Stimulated activated CD4-positive, alpha-beta T cell treated with anti-CD3 and anti-CD28 coated beads, Interleukin-1b, Interleukin-23, amount 100 ng/mL, for 4 hours (primary cell): Measurements from ENCODE around the gene CMSS1.

Experiments used
- DNase-seq, 2 donors: peaks; one replicate each; pipeline ENCODE4 v3.0.0-alpha.2; 2020; ENCODE audit warnings: low read depth in 2 of 2

The CMSS1 gene

DNA sequence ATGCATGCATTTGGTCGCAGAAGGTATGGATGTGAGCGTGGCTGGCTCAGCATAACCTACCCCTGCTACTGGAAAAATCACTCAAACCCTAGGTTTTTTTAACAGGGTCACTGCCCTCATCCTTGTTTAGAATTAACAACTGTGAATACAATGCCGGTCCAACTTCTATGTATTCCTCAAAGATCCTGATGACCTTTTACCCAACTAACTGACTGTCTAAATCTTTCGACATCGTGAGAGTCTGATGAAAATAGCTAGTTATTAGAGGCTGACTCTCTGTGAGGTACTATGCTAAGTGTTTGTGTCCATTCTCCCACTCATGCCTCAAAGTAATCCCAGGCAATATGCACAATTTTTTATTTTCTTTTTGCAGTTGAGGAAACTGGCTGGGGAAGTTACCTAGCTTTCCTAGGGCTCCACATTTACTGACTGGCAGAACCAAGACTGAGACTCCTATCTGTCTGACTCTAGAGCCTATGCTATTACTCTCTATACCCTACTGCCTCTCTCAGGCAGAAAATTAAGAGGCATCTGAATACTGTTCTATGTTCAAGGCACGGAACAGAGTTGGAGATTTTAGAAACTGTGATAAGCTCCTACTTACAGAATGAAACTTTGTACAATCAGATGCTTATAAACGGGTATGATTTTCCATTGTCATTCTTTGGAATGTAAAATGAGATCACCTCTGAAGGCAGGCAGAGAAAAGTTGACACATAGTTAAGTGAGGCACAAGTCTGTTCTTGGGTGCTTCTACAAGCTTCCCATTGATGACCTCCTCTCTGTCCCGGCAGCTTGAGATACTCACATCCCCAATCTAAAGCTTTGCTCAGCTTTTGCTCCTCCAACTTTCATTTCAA, 240.3 kb downstream of the CMSS1 start:
- no peak for DNase-seq

DNA sequence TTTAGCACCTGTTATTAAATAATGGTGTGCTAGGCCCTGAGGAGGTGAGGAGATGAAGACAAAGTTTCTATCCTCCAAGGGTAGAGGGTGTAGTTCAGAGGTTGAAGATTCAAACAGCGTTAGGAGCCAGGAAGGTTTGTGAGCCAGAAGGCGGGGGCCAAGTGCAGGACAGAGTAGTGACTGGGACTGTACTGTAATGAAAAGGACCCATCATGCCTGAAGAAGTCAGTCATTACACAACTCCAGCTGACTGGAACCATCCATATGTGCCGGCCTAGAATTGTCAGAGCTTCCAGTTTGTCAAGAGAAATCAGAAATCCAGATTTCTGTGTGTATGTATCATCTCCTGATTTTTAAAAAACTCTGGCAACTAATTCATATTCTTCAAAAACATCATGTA, 241.8 kb downstream of the CMSS1 start:
- no peak for DNase-seq

DNA sequence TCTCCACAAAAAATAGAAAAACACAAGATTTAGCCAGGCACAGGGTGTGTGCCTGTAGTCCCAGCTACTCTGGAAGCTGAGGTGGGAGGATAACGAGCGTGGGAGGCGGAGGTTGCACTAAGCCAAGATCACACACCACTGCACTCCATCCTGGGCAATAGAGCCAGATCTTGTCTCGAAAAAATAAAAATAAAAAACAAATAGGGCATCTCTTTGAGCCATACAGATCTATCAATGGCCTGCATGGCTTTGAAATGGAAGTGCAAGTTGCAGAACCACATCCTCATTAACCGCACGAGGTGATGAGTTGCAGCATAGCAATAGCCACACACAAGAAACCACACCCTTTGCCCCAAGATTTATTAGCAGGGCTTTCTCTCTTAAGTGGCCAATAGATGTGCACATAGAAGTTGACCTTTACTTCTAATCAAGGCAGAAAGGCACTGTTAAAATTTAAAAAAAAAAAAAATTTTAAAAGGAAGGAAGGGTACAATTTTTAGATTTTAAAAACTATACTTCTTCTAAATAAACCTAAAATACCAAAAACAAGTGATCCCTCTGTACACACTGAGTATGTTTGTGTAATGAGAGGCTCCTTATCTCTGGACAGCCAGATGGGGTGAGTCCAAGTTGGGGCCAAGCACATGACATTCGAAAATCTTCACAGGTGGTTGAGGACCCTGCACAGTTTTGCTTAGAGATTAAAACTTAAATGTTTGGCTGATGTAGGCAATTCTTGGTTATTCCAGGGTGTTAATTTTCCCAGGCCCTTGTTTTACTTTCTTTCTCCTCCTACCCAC, 243.2 kb downstream of the CMSS1 start:
- DNase-seq: no peak

DNA sequence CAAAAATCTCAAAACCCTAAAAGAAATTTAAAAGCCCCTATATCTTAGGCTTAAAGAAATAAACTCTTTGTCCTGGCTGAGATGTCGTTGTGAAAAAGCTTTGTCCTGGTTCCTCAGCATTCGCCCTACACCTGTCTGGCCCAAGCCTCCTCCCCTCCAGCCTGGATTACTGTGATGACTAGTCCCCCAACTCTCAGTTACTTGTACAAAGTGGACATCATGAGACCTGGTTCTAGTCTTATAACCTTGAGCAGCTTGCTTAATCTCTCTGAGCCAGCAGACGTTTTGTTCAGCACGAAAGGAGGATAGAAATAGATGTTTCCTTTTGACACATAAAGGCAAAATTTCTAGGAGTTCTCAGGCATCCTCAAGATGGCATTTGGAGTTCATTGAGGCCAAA, 245.0 kb downstream of the CMSS1 start:
- no peak for DNase-seq

DNA sequence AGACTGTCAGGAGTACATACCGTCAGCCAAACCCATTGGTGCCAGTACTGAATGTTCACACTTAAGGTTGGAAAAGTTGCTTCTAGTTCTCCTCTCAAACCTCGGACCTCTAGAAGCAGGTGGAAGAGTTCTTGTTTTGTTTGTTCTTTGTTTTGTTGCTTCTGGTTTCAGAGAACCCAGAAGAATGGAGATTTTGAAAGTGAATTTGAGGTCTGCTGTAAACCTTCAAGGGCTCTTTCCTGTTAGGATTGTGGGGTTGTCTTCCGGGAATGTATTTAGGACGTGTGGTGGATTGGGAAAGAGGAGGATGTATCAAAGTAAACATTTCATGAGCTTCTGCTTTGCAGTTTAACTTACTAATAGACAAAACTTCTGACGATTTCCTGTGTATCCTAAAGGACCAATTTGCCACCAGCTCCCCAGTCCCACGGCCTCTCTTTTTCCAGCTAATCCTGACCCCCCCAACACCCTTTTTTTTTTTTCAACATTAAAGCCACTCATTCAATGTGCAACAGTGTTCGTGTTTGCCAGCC, 246.3 kb downstream of the CMSS1 start:
- no peak for DNase-seq

DNA sequence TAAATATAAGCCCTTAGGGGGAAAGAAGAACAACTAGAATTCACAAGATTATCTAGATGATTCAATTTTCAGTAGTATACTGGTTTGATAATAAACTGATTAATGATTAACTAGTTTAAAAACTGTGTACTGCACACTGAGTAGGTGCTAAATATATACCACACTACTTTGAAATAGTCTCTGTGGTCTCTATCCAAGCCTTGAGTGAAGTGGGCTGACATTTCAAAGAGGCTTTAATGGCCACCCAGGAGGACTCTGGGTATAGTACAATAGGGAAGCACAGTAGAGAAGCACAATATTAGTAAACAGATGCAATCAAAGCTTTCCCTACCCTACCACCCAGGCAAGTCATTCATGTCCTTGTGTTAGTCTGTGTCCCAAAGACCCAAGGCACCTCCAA, 249.9 kb downstream of the CMSS1 start:
- DNase-seq: no peak

DNA sequence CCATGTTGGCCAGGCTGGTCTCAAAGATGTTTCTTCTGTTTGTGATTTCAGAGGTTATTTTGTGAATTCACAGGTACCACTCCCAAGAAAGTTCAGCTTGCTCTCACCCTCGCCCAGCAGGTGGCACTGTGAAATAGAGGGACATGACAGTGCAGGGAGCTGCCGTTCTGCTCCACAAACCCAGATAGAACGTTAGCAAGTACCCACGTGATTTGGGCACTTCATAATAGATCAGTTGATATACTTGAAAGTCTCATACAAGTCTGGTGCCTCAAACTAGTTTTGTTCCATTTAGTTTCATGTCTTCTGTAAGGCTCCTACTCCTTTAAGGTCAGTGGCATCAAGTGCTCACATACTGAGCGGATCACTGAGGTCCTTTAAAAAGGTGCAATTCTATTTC, 251.2 kb downstream of the CMSS1 start:
- DNase-seq: peak; percentile 60 to 66

DNA sequence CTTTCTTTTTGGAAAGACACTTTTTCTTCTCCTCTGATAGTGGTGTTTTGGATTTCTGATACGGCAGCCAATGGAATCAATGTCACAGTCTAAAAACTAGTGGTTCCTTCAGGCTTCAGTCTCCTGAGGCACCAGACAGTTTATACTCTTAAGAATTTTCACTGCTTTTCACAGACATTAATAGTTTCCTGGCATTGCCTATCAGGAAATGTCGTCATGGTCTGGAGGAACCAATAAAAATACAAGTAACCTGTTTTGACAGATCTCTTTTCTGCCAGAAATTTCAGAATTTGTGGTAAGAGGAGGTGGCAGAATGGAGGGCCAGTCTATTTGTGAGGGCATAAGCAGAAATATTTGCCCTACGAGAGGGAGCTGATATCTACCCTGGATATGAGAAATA, 251.8 kb downstream of the CMSS1 start:
- DNase-seq: no peak

DNA sequence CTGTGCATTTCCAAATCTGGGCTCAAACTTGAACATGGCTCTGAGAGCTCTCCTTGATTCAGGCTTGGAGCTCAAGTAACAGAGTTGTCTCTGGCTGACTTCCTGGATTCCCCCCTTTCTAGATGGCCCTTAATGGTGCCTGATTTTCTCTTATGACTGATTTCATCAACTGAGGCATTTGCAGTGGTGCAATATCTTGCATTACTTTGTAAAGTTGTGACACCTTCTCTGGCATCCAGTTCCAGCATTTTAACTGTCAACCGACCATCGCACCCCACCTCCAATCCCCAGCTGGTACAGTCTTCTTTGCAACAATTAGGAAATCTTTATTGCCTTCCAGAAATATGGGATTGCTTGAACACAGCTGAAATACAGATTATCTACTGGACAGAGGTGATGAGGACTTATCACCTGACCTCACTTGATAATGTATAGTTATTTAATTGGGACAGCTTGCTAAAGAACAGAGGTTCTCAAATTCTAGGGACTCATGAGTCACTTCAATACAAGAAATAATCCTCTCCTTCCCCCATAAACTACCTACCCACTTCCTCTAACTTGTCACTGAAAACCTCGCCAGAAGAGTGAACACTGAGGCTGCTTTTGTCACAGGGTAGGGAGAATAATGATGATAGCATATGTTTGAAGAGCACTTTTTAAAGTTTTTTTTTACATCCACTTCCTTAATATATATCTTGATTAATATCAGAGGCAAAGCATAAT, 254.8 kb downstream of the CMSS1 start:
- no peak for DNase-seq

DNA sequence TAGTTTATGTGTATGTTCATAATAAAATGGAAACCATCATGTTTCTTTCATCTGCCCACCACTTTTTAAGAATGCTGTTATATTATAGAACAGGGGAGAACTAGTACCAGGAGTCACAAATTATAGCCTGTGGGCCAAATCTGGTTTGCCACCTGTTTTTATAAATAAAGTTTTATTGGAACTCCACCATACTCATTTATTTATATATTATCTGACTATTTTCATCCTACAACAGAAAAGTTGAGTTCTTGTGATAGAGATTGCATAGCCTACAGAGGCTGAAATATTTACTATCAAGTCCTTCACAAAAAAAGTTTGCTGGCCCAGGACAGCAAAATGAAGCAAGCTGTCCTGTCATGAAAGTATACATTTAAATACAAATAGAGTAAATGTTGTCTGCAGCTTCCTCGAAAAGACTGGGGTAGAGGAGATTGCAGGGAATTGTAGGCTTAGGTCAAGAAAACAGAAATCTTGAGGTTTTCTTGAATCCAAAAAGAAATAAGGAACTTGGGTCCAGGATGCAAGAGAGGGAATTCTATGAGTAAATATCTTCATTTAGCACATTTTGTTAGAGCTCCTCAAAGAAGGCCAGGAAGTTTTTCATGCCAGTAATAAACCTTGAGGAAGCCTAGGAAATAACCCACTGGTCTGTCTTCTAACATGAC, 255.5 kb downstream of the CMSS1 start:
- no peak for DNase-seq

DNA sequence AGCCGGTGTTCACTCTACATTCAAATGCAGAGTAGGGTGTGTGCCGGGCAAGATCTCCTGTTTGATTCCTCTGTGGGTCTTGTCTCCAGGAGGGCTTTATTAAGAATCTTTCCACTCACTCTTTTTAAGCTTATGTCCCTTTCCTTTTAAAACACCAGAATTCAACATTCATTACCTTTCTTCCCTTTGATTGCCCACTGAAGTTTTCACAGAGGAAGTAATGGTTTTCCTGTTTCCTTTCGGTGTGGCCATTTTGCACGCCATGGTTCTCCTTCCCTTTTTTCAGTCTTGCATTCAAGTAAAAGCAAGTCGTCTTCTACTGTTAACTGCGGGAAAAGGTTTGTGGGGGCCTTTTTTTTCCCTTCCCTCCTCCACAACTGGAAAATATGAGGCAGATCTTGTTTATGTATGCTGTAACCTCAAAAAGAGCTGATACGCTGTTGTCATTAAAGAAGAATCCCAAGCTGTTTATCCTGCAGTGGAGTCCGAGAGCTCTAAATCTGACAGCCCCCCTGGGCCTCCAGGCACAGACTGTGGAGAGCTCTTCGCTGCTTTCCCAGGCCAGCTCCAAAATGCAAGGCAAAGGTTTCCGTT, 256.1 kb downstream of the CMSS1 start:
- no peak for DNase-seq

DNA sequence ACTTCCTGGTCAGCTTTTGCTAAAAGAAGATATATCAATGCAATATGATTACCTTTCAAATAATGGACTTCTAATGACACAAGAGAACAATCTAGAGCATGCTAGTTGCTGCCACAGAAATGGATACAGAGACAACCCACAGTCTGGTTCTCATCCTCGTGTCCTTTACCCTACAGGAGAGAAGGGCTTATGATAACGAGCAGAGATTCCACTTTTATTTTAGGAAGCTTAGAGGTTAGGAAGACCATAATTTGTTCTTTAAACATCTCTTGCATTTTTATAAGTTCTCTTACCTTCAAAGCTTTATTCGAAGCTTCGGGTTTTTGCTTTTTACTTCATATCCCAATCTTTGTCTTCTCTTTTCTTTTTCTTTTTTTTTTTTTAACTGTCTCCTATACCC, 257.5 kb downstream of the CMSS1 start:
- no peak for DNase-seq

DNA sequence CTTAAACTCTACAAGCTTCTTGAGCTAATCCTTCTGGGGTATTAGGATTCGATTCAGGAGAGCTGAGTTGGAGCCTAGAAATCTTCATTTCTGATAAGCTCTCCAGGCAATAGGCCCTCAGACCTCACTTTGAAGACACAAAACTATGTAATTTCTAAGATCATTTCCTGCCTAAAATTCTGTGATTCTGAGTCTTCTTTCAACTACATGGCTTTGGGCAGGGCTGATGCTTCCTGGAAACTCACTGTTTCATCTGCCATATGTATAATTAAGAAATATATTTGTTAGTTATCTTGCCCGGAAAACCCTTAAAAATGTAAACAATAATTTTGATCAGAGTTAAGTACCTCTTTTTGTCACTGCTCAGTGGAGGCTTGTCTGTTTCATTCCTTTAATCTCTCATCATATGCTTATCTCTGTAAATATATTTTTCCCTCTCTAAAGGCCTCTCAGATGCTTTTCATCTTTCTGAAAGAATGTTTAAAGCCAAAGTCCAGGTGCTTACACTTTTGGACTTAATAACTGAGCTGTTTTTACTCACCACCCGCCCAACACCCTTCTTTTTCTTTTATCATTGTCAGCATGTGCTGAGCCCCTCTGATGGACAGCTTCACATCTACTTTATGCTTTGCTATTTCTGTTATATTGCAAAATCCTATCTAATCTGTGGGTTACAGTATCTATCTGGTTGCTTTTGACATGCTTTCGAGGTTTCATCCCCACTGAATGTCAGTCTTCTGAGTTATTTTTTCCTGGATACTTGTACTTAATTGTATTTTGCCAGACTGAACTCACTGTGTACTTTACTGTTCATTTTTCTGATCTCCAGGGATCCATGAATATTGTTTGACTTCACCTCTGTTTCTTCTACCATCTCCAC, 258.4 kb downstream of the CMSS1 start:
- no peak for DNase-seq

DNA sequence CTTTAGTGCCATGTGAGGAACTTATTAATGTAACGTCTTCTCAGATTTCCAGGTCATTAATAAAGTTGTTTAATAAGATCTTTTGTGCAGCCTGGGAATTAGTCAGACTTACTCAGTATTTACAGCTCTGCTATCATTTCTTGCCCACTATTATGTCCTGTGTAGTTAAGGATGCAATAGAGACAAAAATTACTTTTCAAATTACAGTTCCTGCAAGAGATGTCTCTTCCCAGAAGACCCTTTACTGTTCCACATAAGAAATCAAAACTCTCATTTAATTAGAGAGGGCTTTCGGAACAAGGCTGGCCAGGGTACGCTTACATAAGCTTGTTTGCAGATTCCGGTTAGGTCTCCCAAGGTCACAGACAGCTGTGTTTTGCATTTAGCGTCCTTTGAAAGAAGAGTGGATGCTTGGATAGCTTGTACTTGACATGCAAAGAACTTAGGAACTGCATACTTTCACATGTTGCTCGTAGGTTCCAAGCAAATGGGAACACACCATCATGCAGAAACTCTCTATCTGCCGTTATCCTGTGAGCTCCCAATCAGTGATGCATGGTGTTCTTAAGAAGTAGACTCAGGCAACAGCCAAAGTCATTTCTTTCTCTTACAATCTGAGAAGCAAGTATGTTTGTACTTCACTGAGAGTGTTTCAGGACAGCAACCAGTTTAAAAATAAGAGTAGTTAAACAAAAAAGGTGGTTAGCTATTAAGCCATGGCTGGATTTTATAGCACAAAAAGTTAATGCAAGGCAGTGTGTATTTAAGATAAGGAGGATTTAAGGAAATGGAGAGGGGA, 259.3 kb downstream of the CMSS1 start:
- no peak for DNase-seq

DNA sequence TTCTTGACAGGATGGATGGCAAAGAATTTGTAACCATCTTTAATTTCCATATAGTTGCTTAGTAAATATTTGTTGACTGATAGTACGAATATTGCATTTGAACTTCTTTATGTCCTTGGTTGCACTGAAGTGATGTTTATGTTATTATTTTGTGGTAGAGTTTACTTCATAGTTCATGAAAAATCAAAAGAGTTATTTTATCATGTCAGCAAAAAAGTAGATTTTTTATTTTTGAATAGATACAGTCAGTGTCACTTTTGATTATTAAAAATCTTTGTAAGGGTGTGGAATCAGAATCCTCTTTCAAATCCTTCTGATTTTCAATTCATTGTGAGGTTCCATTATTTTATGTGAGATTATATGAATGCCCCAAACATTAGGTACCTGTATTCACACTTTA, 261.7 kb downstream of the CMSS1 start:
- no peak for DNase-seq

DNA sequence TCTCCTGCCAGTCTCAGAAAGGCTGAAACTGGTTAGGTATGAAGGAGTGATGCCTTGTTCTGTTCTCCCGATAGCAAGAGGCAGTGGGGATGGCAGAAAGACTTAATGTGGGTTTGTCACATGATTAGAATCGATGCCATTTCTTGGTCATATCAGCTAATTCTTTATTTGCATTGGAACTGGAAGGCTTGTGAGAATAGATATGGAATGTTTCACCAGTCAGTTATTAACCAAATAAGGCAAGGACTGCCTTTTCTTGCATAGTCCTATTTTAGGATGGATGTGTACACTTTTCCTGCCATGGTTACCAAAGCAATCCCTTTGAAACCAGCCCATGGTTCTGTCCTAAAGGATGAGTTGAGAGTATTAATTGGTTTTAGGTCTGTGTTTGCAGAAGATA, 262.9 kb downstream of the CMSS1 start:
- DNase-seq: no peak

DNA sequence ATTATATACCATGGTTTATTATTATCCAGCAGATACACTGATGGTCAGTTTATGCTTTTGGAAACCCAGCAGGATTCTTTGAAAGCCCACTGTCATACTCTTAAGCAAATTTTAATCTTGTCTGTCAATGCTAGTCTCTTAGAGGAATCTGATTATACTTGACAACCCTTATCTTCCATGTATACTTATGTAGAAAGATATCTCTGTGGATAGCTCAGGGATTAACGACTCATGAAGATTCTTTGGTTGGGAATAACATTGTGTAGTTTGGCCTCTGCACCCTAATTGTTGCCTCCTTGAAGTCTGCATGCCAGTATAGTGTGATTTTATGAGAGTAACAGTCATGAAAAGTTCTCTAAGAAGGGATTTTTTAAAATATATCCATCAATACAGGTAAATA, 263.6 kb downstream of the CMSS1 start:
- DNase-seq: no peak

DNA sequence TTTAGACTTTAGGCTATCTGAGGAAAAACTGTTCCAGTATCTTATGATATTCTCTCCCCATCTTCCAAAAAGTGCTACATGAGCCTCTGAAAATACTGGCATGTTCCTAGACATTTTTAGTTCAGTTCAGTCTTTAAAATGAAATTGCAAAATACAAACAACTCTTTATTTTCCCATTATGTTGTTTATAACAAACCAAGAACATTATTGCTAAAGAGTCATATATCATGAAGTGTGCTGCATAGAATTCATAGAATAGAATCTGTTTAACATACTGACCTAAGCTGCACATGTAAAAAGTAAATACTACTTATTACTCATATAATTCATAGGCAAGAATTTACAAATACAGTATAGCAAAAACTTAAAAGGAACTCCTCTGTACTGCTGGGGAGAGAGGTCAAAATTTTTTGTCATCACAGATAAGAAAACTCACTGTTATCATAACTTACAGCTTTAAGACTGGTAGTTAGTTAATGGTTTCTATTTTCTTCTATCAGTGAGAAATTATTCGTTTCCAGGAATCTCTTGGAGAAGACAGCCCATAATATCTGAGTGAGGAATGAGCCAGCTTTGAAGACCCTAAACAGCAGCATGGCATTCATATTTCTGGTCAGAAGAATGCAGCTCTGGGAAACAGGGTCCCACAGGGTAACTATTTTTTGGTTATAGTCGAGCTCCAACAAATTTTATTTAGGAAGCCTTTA, 264.5 kb downstream of the CMSS1 start:
- no peak for DNase-seq

DNA sequence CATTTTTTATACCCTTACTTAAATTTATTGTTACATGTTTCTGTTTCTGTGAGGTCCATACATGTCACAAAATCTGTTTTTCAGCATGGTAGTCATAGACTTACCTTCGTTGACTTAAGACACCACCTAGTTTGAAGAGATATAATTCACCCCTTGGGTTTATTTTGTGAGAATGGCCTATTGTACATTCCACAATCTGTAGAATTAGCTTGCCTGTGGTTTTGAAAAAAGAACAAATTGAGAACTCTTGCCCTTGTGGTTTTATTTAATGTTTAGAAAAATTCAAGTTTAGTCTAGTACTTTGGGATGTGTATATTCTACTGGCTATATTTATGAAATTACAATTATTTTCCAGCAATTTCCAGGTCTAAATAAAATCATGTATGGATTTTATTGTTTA, 265.1 kb downstream of the CMSS1 start:
- DNase-seq: no peak
